GM21825 (cell line): ENCODE results near the gene PAGR1.
A peak's percentile ranks its signal among the peaks of the same experiment; 100 is the strongest.
"Not testable (repeated sequence)": the region's sequence is repeated elsewhere in the genome, so short reads cannot be mapped to it uniquely, and the experiment has no call there.

ENCODE experiments used
- ATAC-seq: cut with Tn5 transposase; IDR thresholded peaks from one replicate; pipeline ENCODE4 v1.9.1; 2021; ENCODE audit warnings: mild to moderate bottlenecking, moderate library complexity; ENCODE audit not compliant: unreplicated experiment

PAGR1 gene

GRCh38 chr16:29862383-29862883 lies 46.5 kb downstream of the PAGR1 start:
- ATAC-seq: no peak

GRCh38 chr16:29862884-29863668 lies 47.1 kb downstream of the PAGR1 start, which contains the start of gene CDIPT:
CDIPT (minus strand) TSS chr16:29863226; CDS start chr16:29862857, 369 bp downstream.
- ATAC-seq: peak; percentile 90

- ATAC-seq: no peak
These were observed 47.7 kb downstream of the PAGR1 start for GRCh38 chr16:29863669-29863984.

- ATAC-seq: no peak
These were observed 48.3 kb downstream of the PAGR1 start for GRCh38 chr16:29864205-29864604.

- no peak for ATAC-seq
These were observed 52.6 kb downstream of the PAGR1 start for GRCh38 chr16:29868396-29869009.

- not testable (repeated sequence) for ATAC-seq
These were observed 53.1 kb downstream of the PAGR1 start for GRCh38 chr16:29869067-29869466.
